ENCODE measurements around the gene PDGFB.
A peak's percentile ranks its signal among the peaks of the same experiment; 100 is the strongest.

PDGFB gene

DNA sequence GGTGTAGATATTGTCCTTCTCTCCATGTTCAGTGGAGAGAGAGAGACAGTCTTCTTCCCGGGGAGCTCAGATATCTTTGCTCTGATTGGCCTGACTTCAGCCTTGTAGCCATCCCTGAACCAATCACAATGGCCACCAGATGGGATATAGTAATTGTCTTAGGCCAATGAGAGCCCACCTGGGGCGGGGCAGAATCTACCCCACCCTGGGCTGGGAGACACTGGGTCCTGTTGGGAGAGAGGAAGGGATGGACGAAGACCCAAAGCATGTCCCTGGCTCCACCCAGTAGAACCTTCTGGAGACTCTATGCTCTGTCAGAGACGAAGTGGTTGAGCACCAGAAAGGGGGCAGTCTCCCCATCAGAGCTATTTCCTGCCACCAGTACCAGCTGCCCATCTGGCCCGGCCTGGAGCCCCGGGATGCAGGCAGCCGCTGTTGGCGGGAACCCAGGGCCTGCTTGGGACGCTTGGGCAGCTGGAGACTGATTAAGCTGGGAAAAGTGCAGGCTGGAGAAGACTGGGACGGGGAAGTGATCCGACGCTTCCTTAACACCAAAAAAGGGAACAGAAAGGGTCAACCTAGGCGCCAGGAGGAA lies 60.7 kb downstream of the PDGFB start:
- H3K4me1 ChIP-seq (ENCODE audit: control insufficient read depth in 2 of 2, insufficient read depth in 2 of 2, low read length in 2 of 2), result peaks cover 3 to 6% of the 10 kb centered on the region in 2 donors
- peak overlapping the region; percentile 18 to 64 for H3K27ac ChIP-seq (ENCODE audit: low read depth in 2 of 2, low read length in 2 of 2)
- H3K27me3 ChIP-seq (ENCODE audit: control insufficient read depth in 2 of 2, insufficient read depth in 2 of 2, low read length in 2 of 2), result peaks cover 2 to 3% of the 10 kb centered on the region in 2 donors
- H3K9ac ChIP-seq (ENCODE audit: low read depth in 1 of 2, low read length in 2 of 2), result no peak overlapping the region
- H3K9me3 ChIP-seq (ENCODE audit: control insufficient read depth in 2 of 2, low read length in 2 of 2), result peaks cover 0 to 4% of the 10 kb centered on the region in 2 donors
- no peak overlapping the region for H3K4me3 ChIP-seq (ENCODE audit: low read length in 2 of 2)
- no peaks in the 10 kb centered on the region for H3K36me3 ChIP-seq (ENCODE audit: control insufficient read depth in 2 of 2, insufficient read depth in 2 of 2, low read length in 2 of 2)

DNA sequence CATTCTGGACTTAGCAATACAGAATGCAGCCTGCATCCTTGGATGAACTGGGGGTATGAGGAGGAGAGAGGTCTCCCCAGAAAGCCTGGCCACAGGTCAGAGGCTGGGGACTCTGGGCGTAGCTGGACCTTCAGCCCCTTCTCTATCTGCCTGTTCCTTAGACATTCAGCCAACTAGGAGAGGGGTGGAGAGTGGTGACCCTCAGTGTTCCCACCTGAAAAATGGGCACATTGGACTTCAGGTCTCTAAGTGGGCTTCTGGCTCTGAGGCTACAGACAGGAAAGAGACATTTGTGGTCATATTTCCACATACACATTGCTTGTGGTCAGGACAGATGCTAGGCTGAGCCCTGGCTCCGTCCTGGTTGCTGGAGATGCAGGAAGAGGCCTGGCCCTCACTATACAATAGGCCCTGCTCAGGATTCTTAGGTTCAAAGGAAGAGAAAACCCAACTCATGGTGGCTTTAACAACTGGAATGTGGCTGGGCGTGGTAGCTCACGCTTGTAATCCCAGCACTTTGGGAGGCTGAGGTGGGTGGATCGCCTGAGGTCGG lies 62.2 kb downstream of the PDGFB start:
- no peak overlapping the region for H3K27ac ChIP-seq (ENCODE audit: low read depth in 2 of 2, low read length in 2 of 2)

DNA sequence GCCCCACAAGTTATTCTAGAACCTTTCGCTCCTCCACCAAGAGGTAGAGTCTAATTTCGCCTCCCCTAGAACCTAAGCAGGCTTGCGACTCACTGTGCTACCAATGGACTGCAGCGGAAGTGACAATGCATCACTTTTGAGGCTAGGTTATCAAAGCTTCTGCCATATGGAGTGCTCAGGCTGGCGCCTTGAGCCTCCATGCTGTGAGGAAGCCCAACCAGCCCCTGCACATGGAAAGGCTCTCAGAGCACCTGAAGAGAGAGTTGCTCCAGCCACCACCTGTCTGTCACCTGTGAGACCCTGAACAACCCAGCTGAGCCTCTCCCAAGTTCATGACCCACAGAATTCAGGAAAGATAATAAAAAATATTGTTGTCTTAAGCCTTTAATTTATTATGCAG lies 63.0 kb downstream of the PDGFB start:
- Histone ChIP-seq H3K27me3 (ENCODE audit: control insufficient read depth in 2 of 2, insufficient read depth in 2 of 2, low read length in 2 of 2) (peaks cover 0 to 3% of the 10 kb centered on the region in 2 donors), H3K4me1 (ENCODE audit: control insufficient read depth in 2 of 2, insufficient read depth in 2 of 2, low read length in 2 of 2) (peaks cover 3 to 6% of the 10 kb centered on the region in 2 donors), H3K27ac (ENCODE audit: low read depth in 2 of 2, low read length in 2 of 2) (no peak overlapping the region), H3K36me3 (ENCODE audit: control insufficient read depth in 2 of 2, insufficient read depth in 2 of 2, low read length in 2 of 2) (no peaks in the 10 kb centered on the region), H3K9me3 (ENCODE audit: control insufficient read depth in 2 of 2, low read length in 2 of 2) (peaks cover 0 to 4% of the 10 kb centered on the region in 2 donors), H3K9ac (ENCODE audit: low read depth in 1 of 2, low read length in 2 of 2) (no peak overlapping the region), H3K4me3 (ENCODE audit: low read length in 2 of 2) (no peak overlapping the region)

More for the DNA sequence above, 62.2 kb downstream of the PDGFB start:
- no peaks in the 10 kb centered on the region for H3K36me3 ChIP-seq (ENCODE audit: control insufficient read depth in 2 of 2, insufficient read depth in 2 of 2, low read length in 2 of 2)
- no peak overlapping the region for H3K9ac ChIP-seq (ENCODE audit: low read depth in 1 of 2, low read length in 2 of 2)
- peaks cover 0 to 3% of the 10 kb centered on the region in 2 donors for H3K27me3 ChIP-seq (ENCODE audit: control insufficient read depth in 2 of 2, insufficient read depth in 2 of 2, low read length in 2 of 2)
- H3K4me3 ChIP-seq (ENCODE audit: low read length in 2 of 2), result no peak overlapping the region
- H3K9me3 ChIP-seq (ENCODE audit: control insufficient read depth in 2 of 2, low read length in 2 of 2), result peaks cover 0 to 4% of the 10 kb centered on the region in 2 donors
- H3K4me1 ChIP-seq (ENCODE audit: control insufficient read depth in 2 of 2, insufficient read depth in 2 of 2, low read length in 2 of 2), result peaks cover 3 to 6% of the 10 kb centered on the region in 2 donors

DNA sequence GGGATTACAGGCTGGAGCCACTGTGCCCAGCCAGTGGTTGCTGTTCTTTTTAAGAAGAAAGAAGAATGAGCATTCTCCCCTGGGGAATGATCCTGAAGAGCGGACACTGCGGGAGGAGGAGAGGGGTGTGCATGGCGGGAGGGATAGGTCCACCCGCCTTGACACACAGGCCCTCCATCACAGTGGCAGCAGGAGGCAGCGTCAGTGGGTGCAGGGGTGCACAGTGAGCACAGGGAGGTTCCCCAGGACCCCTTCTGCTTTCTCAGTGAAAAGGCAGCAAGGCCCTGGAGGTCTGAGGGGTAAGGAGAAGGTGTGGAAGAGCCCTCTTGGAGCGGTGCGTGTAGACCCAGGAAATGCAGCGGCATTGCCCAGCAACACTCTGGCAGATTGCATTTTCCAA lies 63.4 kb downstream of the PDGFB start:
- Histone ChIP-seq H3K4me1 (ENCODE audit: control insufficient read depth in 2 of 2, insufficient read depth in 2 of 2, low read length in 2 of 2) (peaks cover 3 to 6% of the 10 kb centered on the region in 2 donors), H3K27ac (ENCODE audit: low read depth in 2 of 2, low read length in 2 of 2) (no peak overlapping the region)

DNA sequence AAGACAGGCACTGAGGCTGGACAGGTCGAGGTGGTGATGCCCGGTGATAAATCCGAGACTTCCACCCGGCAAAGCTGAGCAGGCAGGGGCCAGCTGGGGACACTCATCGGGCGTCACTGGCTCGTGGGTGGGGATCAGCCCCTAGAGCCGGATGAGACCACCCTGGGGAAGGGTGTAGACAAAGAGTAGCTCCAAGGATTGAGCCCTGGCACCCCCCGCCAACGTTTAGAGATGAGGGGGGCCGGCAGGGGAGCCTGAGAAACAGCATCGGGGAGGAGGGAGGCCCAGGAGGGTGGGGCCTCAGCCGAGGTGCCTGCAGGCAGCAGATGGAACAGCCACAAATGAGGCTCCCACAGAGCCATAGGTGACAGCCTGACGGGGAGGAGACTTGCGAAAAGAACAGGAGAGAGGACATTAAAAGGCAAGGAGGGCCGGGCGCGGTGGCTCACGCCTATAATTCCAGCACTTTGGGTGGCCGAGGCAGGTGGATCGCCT lies 64.9 kb downstream of the PDGFB start:
- peaks cover 0 to 3% of the 10 kb centered on the region in 2 donors for H3K27me3 ChIP-seq (ENCODE audit: control insufficient read depth in 2 of 2, insufficient read depth in 2 of 2, low read length in 2 of 2)
- H3K27ac ChIP-seq (ENCODE audit: low read depth in 2 of 2, low read length in 2 of 2), result peak overlapping the region in 1 of 2 donors; percentile 48
- no peak overlapping the region for H3K9ac ChIP-seq (ENCODE audit: low read depth in 1 of 2, low read length in 2 of 2)
- no peak overlapping the region for H3K4me3 ChIP-seq (ENCODE audit: low read length in 2 of 2)
- peaks cover 3 to 4% of the 10 kb centered on the region in 2 donors for H3K4me1 ChIP-seq (ENCODE audit: control insufficient read depth in 2 of 2, insufficient read depth in 2 of 2, low read length in 2 of 2)
- peaks cover 0 to 4% of the 10 kb centered on the region in 2 donors for H3K9me3 ChIP-seq (ENCODE audit: control insufficient read depth in 2 of 2, low read length in 2 of 2)
- H3K36me3 ChIP-seq (ENCODE audit: control insufficient read depth in 2 of 2, insufficient read depth in 2 of 2, low read length in 2 of 2), result no peaks in the 10 kb centered on the region

More for the DNA sequence above, 63.4 kb downstream of the PDGFB start:
- H3K36me3 ChIP-seq (ENCODE audit: control insufficient read depth in 2 of 2, insufficient read depth in 2 of 2, low read length in 2 of 2), result no peaks in the 10 kb centered on the region
- peaks cover 0 to 4% of the 10 kb centered on the region in 2 donors for H3K9me3 ChIP-seq (ENCODE audit: control insufficient read depth in 2 of 2, low read length in 2 of 2)
- no peak overlapping the region for H3K9ac ChIP-seq (ENCODE audit: low read depth in 1 of 2, low read length in 2 of 2)
- peaks cover 0 to 3% of the 10 kb centered on the region in 2 donors for H3K27me3 ChIP-seq (ENCODE audit: control insufficient read depth in 2 of 2, insufficient read depth in 2 of 2, low read length in 2 of 2)
- no peak overlapping the region for H3K4me3 ChIP-seq (ENCODE audit: low read length in 2 of 2)

DNA sequence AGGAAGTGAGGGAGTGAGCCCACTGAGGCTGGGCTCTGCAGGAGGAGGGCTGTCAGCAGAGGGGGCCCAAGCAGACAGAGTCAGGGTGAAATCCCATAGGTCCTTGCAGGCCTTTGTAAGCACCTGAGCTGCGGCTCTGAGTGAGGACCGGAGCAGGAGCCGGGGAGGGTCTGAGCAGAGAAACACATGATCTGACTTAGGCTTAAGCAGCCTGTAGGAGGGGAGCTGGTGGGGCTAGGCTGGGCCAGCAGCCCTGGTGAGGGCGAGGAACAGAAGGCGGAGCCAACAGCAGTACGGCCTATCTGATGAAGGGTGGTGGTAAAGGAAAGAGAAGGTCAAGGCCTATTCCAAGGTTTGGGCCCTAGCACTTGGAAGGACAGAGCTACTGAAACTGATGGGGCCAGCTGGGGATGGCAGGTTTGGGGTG lies 65.4 kb downstream of the PDGFB start:
- Histone ChIP-seq H3K9ac (ENCODE audit: low read depth in 1 of 2, low read length in 2 of 2) (no peak overlapping the region), H3K27ac (ENCODE audit: low read depth in 2 of 2, low read length in 2 of 2) (peak overlapping the region in 1 of 2 donors; percentile 48), H3K9me3 (ENCODE audit: control insufficient read depth in 2 of 2, low read length in 2 of 2) (peaks cover 0 to 4% of the 10 kb centered on the region in 2 donors), H3K36me3 (ENCODE audit: control insufficient read depth in 2 of 2, insufficient read depth in 2 of 2, low read length in 2 of 2) (no peaks in the 10 kb centered on the region), H3K4me3 (ENCODE audit: low read length in 2 of 2) (no peak overlapping the region), H3K27me3 (ENCODE audit: control insufficient read depth in 2 of 2, insufficient read depth in 2 of 2, low read length in 2 of 2) (peaks cover 0 to 3% of the 10 kb centered on the region in 2 donors), H3K4me1 (ENCODE audit: control insufficient read depth in 2 of 2, insufficient read depth in 2 of 2, low read length in 2 of 2) (peaks cover 2 to 4% of the 10 kb centered on the region in 2 donors)

DNA sequence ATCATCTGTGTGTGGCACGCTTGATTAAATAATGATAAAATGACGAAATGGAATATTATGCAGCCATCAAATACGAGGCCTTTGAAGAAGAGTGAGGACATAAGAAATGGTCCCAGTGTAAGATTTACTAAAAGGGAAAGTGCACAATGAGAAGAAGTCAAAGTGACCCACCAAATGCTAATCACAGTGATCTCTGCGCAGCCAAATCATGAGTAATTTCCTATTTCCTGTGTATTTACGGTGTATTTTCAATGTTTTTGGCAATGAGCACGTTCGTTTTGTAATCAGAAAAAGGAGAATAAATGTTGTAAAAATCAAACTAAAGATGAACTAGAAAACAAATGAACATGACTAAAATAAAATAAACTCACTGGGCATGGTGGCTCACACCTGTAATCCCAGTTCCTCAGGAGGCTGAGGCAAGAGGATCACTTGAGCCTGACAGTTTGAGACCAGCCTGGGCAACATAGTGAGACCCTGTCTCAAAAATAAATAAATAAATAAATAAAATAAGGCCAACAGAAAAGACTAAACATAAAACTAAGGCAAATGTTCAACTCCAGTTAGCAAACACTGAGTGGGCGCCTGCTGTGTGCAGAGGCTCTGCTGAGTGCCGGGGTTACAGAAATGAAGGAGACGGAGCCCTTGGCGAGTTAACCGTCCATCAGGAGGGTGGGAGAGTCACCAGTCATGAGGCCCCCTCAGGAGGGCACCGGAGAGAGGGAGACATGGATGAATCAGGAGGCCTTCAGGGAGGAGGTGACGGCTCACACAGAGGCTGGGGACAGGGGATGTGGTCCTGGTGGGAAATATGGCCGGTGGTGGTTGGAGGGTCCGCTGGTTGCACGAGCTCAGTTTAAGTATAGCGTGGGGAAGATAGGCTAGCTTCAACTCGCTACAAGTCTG lies 66.3 kb downstream of the PDGFB start:
- no peak overlapping the region for H3K4me3 ChIP-seq (ENCODE audit: low read length in 2 of 2)
- H3K36me3 ChIP-seq (ENCODE audit: control insufficient read depth in 2 of 2, insufficient read depth in 2 of 2, low read length in 2 of 2), result no peaks in the 10 kb centered on the region
- peaks cover 0 to 3% of the 10 kb centered on the region in 2 donors for H3K27me3 ChIP-seq (ENCODE audit: control insufficient read depth in 2 of 2, insufficient read depth in 2 of 2, low read length in 2 of 2)
- H3K9ac ChIP-seq (ENCODE audit: low read depth in 1 of 2, low read length in 2 of 2), result no peak overlapping the region
- peak overlapping the region; percentile 13 to 37 for H3K27ac ChIP-seq (ENCODE audit: low read depth in 2 of 2, low read length in 2 of 2)
- H3K4me1 ChIP-seq (ENCODE audit: control insufficient read depth in 2 of 2, insufficient read depth in 2 of 2, low read length in 2 of 2), result peaks cover 10 to 13% of the 10 kb centered on the region in 2 donors
- H3K9me3 ChIP-seq (ENCODE audit: control insufficient read depth in 2 of 2, low read length in 2 of 2), result peaks cover 0 to 4% of the 10 kb centered on the region in 2 donors

DNA sequence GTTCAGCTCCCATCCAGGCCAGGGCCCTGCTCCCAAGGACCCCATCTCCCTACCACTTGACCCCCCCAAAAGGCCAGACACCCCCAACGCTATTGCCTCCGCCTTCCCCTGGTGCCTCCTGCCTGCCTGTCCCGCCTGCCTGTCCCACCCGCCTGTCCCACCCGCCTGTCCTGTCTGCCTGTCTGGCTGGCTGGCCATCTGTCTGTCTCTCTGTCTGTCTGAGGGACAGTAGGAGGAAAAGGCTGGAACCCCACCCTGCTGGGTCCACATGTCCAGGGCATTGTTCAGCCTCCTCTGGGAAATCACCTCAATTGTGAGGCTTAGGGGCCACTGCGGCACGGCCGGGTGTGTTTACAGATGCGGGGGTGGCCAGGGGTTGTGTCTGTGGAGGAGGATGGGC lies 67.0 kb downstream of the PDGFB start:
- H3K4me3 ChIP-seq (ENCODE audit: low read length in 2 of 2), result no peak overlapping the region
- H3K9me3 ChIP-seq (ENCODE audit: control insufficient read depth in 2 of 2, low read length in 2 of 2), result peaks cover 0 to 4% of the 10 kb centered on the region in 2 donors
- H3K27ac ChIP-seq (ENCODE audit: low read depth in 2 of 2, low read length in 2 of 2), result peak overlapping the region; percentile 13 to 37
- no peak overlapping the region for H3K9ac ChIP-seq (ENCODE audit: low read depth in 1 of 2, low read length in 2 of 2)
- no peaks in the 10 kb centered on the region for H3K36me3 ChIP-seq (ENCODE audit: control insufficient read depth in 2 of 2, insufficient read depth in 2 of 2, low read length in 2 of 2)
- H3K27me3 ChIP-seq (ENCODE audit: control insufficient read depth in 2 of 2, insufficient read depth in 2 of 2, low read length in 2 of 2), result peaks cover 0 to 3% of the 10 kb centered on the region in 2 donors
- peaks cover 13 to 15% of the 10 kb centered on the region in 2 donors for H3K4me1 ChIP-seq (ENCODE audit: control insufficient read depth in 2 of 2, insufficient read depth in 2 of 2, low read length in 2 of 2)

DNA sequence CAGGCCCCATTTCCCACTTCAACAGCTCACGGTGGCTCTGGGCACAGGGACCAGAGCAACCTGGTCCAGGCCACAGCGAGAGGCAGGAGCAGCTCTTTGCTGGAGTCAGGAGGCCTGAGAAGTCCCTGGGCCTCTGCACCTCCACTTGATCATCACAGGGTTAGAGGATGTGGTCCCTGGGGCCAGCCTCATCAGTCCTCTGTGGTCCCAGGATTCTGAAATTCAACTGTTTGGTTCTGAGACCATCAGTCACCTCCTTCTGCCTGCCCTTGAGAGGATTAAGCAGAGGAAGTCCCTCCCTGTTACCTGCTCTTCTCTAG lies 67.4 kb downstream of the PDGFB start:
- H3K4me3 ChIP-seq (ENCODE audit: low read length in 2 of 2), result no peak overlapping the region
- H3K27ac ChIP-seq (ENCODE audit: low read depth in 2 of 2, low read length in 2 of 2), result peak overlapping the region; percentile 13 to 37
- H3K9ac ChIP-seq (ENCODE audit: low read depth in 1 of 2, low read length in 2 of 2), result no peak overlapping the region
- peaks cover 0 to 3% of the 10 kb centered on the region in 2 donors for H3K27me3 ChIP-seq (ENCODE audit: control insufficient read depth in 2 of 2, insufficient read depth in 2 of 2, low read length in 2 of 2)
- H3K4me1 ChIP-seq (ENCODE audit: control insufficient read depth in 2 of 2, insufficient read depth in 2 of 2, low read length in 2 of 2), result peaks cover 13 to 15% of the 10 kb centered on the region in 2 donors
- no peaks in the 10 kb centered on the region for H3K36me3 ChIP-seq (ENCODE audit: control insufficient read depth in 2 of 2, insufficient read depth in 2 of 2, low read length in 2 of 2)
- peaks cover 0 to 4% of the 10 kb centered on the region in 2 donors for H3K9me3 ChIP-seq (ENCODE audit: control insufficient read depth in 2 of 2, low read length in 2 of 2)
